OCI-LY1 (cell line): ENCODE data around the gene FAM3D.

Source experiments
- H2AFZ ChIP-seq: fragments of 200-600 bp; sonication (generic), shearing (Covaris generic); 2 replicates; pipeline ENCODE4 v1.6.0; 2014; ENCODE audit warnings: antibody characterized with exemption, mild to moderate bottlenecking, low read length
- H3F3A ChIP-seq: fragments of 200-600 bp; sonication (generic), shearing (Covaris generic); 2 replicates; pipeline ENCODE4 v1.6.0; 2014; ENCODE audit warnings: mild to moderate bottlenecking, antibody characterized with exemption, low read length, moderate library complexity; ENCODE audit not compliant: insufficient read depth
- H3K27ac ChIP-seq: fragments of 200-600 bp; sonication (generic); 2 replicates; pipeline ENCODE4 v1.5.1; 2014; ENCODE audit warnings: low read length, mixed run types, mild to moderate bottlenecking, low read depth; ENCODE audit not compliant: poor library complexity, severe bottlenecking
- H3K27me3 ChIP-seq: fragments of 200-600 bp; sonication (generic); 2 replicates; pipeline ENCODE4 v1.6.0; 2014; ENCODE audit warnings: antibody characterized with exemption, mild to moderate bottlenecking, low read length, moderate library complexity; ENCODE audit not compliant: insufficient read depth
- H3K36me3 ChIP-seq: fragments of 200-600 bp; sonication (generic); 2 replicates; pipeline ENCODE4 v1.6.1; 2014; ENCODE audit warnings: mild to moderate bottlenecking, antibody characterized with exemption, low read length, moderate library complexity, mixed read lengths; ENCODE audit not compliant: insufficient read depth
- H3K4me1 ChIP-seq: fragments of 200-600 bp; sonication (generic); 2 replicates; pipeline ENCODE4 v1.5.1; 2014; ENCODE audit warnings: mild to moderate bottlenecking, low read length, moderate library complexity; ENCODE audit not compliant: insufficient read depth, severe bottlenecking
- H3K4me2 ChIP-seq: fragments of 200-600 bp; sonication (generic), shearing (Covaris generic); 2 replicates; pipeline ENCODE4 v1.6.1; 2014; ENCODE audit warnings: low read length
- H3K4me3 ChIP-seq: fragments of 200-600 bp; sonication (generic); 2 replicates; pipeline ENCODE4 v1.5.1; 2014; ENCODE audit warnings: low read length, low read depth, mild to moderate bottlenecking, mixed read lengths; ENCODE audit not compliant: poor library complexity, severe bottlenecking
- H3K79me2 ChIP-seq: fragments of 200-600 bp; shearing (Covaris generic); 2 replicates; pipeline ENCODE4 v1.6.1; 2016; ENCODE audit warnings: mixed run types, low read length, mixed read lengths; ENCODE audit not compliant: insufficient read depth
- H3K9ac ChIP-seq: fragments of 200-600 bp; sonication (generic), shearing (Covaris generic); 2 replicates; pipeline ENCODE4 v1.6.1; 2014; ENCODE audit warnings: mild to moderate bottlenecking, low read length, mixed read lengths
- H3K9me2 ChIP-seq: fragments of 200-600 bp; sonication (generic), shearing (Covaris generic); 2 replicates; pipeline ENCODE4 v1.6.1; 2014; ENCODE audit warnings: low read depth, mild to moderate bottlenecking, low read length, mixed read lengths
- H3K9me3 ChIP-seq: fragments of 200-600 bp; shearing (Covaris generic); 2 replicates; pipeline ENCODE4 v1.6.1; 2014; ENCODE audit warnings: low read length, mixed read lengths
- H4K20me1 ChIP-seq: fragments of 200-600 bp; sonication (generic), shearing (Covaris generic); 2 replicates; pipeline ENCODE4 v1.6.0; 2016; ENCODE audit warnings: mild to moderate bottlenecking, low read length; ENCODE audit not compliant: insufficient read depth
- CTCF ChIP-seq: fragments of 200-600 bp; sonication (generic), shearing (Covaris generic); IDR thresholded peaks from 2 replicates; pipeline ENCODE4 v1.5.1; 2017; ENCODE audit warnings: mild to moderate bottlenecking, antibody characterized with exemption, low read length, moderate library complexity, mixed read lengths
- EZH2 ChIP-seq: fragments of 200-600 bp; sonication (generic), shearing (Covaris generic); IDR thresholded peaks from 2 replicates; pipeline ENCODE4 v1.8.0; 2017; ENCODE audit warnings: borderline replicate concordance, mixed run types, mild to moderate bottlenecking, antibody characterized with exemption, low read length, moderate library complexity, mixed read lengths

FAM3D gene

GRCh38 chr3:58617338-58617761, 49.2 kb downstream of the FAM3D start:
- Histone ChIP-seq H3F3A (no peaks in the 10 kb centered on the region), H3K9ac (no peak overlapping the region), H2AFZ (no peak overlapping the region), H3K9me2 (no peaks in the 10 kb centered on the region), H3K9me3 (no peaks in the 10 kb centered on the region), H4K20me1 (no peaks in the 10 kb centered on the region), H3K4me3 (no peak overlapping the region), H3K36me3 (no peaks in the 10 kb centered on the region), H3K27ac (no peak overlapping the region), H3K79me2 (no peaks in the 10 kb centered on the region), H3K4me2 (no peak overlapping the region), H3K27me3 (peaks cover 4% of the 10 kb centered on the region; the same call in 1 of the 2 replicates), H3K4me1 (no peaks in the 10 kb centered on the region)
- TF ChIP-seq EZH2 (no peak), CTCF (no peak)

DNA sequence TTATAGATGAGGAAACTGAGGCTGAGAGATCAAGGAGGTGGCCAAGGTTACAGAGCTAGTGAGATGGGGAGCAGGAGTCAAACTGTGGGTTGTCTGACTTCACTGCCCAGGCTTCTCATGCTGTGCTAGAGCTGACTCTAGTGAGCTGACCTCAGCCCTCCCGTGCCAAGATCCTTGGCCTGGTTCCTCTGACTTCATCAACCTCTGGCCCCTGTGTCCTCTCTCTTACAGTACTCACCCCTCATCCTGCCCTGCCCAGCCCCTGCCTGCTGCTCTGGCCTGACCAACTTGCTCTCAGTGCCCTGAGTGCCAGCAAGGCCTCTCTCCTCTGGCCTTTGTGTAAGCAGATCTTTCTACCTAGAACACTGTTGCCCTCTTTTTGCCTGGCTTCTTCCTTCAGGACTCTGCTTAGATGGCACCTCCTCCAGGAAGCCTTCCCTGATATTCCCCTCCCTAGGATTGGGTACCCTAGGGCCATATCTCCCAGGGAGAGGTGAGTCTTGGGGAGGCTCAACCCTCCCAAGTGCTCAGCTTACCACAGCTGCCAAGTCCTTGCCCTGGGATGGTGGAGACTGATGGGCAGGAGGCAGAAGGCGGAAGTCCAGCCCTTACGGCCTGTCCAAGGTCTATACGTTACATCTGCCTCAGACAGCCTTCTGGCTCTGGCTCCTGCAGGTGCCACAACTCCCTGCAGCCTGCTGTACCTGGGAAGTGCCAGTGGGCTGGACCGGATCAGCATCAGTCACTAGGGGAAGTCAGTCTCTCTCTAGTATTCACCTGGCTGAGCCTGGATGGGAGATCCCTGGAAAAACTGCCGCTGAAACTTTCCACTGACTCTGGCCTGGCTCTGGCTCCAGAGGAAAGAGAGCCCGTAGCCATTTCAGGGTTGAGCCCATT, 53.1 kb downstream of the FAM3D start:
- H3K27ac ChIP-seq = no peak overlapping the region
- no peaks in the 10 kb centered on the region for H3K4me1 ChIP-seq
- no peak overlapping the region for H2AFZ ChIP-seq
- H3K9ac ChIP-seq = no peak overlapping the region
- no peaks in the 10 kb centered on the region for H3K9me3 ChIP-seq
- no peak overlapping the region for H3K4me2 ChIP-seq
- no peaks in the 10 kb centered on the region for H4K20me1 ChIP-seq
- no peaks in the 10 kb centered on the region for H3F3A ChIP-seq
- H3K4me3 ChIP-seq = no peak overlapping the region
- no peaks in the 10 kb centered on the region for H3K27me3 ChIP-seq
- no peaks in the 10 kb centered on the region for H3K9me2 ChIP-seq
- no peaks in the 10 kb centered on the region for H3K79me2 ChIP-seq
- no peak for TF ChIP-seq EZH2
- TF ChIP-seq CTCF = no peak
- H3K36me3 ChIP-seq = no peaks in the 10 kb centered on the region

GRCh38 chr3:58612830-58613229, 53.7 kb downstream of the FAM3D start:
- Histone ChIP-seq H3K9me3 (no peaks in the 10 kb centered on the region), H3K27me3 (no peaks in the 10 kb centered on the region), H3K9me2 (no peaks in the 10 kb centered on the region), H3K4me2 (no peak overlapping the region), H3K79me2 (no peaks in the 10 kb centered on the region), H3K4me1 (no peaks in the 10 kb centered on the region), H4K20me1 (no peaks in the 10 kb centered on the region), H3K4me3 (no peak overlapping the region), H3K36me3 (no peaks in the 10 kb centered on the region), H3K27ac (no peak overlapping the region), H2AFZ (no peak overlapping the region), H3F3A (no peaks in the 10 kb centered on the region), H3K9ac (no peak overlapping the region)
- TF ChIP-seq EZH2 = no peak
- TF ChIP-seq CTCF = no peak
